Mucosa of stomach (tissue), 1 donor: ENCODE measurements around the gene GOLPH3L.
"Not testable (repeated sequence)": the region's sequence is repeated elsewhere in the genome, so short reads cannot be mapped to it uniquely, and the experiment has no call there.

Source experiments
- H3K27me3 ChIP-seq: one replicate; pipeline ENCODE4 v1.7.0; 2013; ENCODE audit warnings: mild to moderate bottlenecking, low read length; ENCODE audit not compliant: control insufficient read depth, insufficient read depth
- H3K36me3 ChIP-seq: one replicate; pipeline ENCODE4 v1.7.0; 2013; ENCODE audit warnings: low read length; ENCODE audit not compliant: control insufficient read depth, insufficient read depth
- H3K4me1 ChIP-seq: one replicate; pipeline ENCODE4 v1.7.0; 2013; ENCODE audit warnings: mild to moderate bottlenecking, low read length; ENCODE audit not compliant: control insufficient read depth, insufficient read depth
- H3K4me3 ChIP-seq: one replicate; pipeline ENCODE4 v1.7.0; 2013; ENCODE audit warnings: low read length
- H3K9ac ChIP-seq: one replicate; pipeline ENCODE4 v1.7.0; 2013; ENCODE audit warnings: mild to moderate bottlenecking, low read length, moderate library complexity
- H3K9me3 ChIP-seq: one replicate; pipeline ENCODE4 v1.7.0; 2013; ENCODE audit warnings: mild to moderate bottlenecking, low read length, moderate library complexity; ENCODE audit not compliant: control insufficient read depth
- donor health status: Pancreatic carcinoma.

GOLPH3L gene

GRCh38 chr1:150624134-150624533 is 72.8 kb downstream of the GOLPH3L start:
- not testable (repeated sequence) for H3K27me3 ChIP-seq, H3K9ac ChIP-seq, H3K4me3 ChIP-seq, H3K9me3 ChIP-seq, H3K36me3 ChIP-seq
- H3K4me1 ChIP-seq, result peaks cover 27% of the 10 kb centered on the region

GRCh38 chr1:150622303-150622975 is 74.5 kb downstream of the GOLPH3L start:
- Histone ChIP-seq H3K4me1 (peaks cover 17% of the 10 kb centered on the region), H3K9ac (no peak overlapping the region), H3K4me3 (no peak overlapping the region), H3K9me3 (no peaks in the 10 kb centered on the region), H3K27me3 (no peaks in the 10 kb centered on the region), H3K36me3 (peaks cover 10% of the 10 kb centered on the region)

GRCh38 chr1:150621497-150622302 is 75.3 kb downstream of the GOLPH3L start:
- peaks cover 16% of the 10 kb centered on the region for H3K4me1 ChIP-seq

DNA sequence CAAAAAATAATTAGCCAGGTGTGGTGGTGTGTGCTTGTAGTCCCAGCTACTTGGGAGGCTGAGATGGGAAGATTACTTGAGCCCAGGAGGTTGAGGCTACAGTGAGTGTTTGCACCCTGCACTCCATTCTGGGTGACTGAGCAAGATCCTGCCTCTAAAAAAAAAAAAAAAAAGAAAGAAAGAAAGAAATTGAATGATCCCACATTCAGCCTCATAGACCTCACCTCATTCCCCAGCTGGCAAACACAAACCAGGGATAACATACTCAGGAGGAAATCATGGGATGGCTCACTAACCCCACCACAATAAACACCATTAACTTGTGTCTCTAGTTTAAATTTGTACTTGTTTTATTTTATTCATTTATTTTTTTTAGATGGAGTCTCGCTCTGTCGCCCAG is 76.0 kb downstream of the GOLPH3L start:
- Histone ChIP-seq H3K4me1 (peaks cover 16% of the 10 kb centered on the region), H3K36me3 (peaks cover 10% of the 10 kb centered on the region), H3K4me3 (no peak overlapping the region), H3K9ac (no peak overlapping the region), H3K27me3 (no peaks in the 10 kb centered on the region), H3K9me3 (no peaks in the 10 kb centered on the region)

More at GRCh38 chr1:150621497-150622302, 75.3 kb downstream of the GOLPH3L start:
- Histone ChIP-seq H3K9me3 (no peaks in the 10 kb centered on the region), H3K36me3 (peaks cover 10% of the 10 kb centered on the region), H3K27me3 (no peaks in the 10 kb centered on the region), H3K9ac (no peak overlapping the region), H3K4me3 (no peak overlapping the region)

DNA sequence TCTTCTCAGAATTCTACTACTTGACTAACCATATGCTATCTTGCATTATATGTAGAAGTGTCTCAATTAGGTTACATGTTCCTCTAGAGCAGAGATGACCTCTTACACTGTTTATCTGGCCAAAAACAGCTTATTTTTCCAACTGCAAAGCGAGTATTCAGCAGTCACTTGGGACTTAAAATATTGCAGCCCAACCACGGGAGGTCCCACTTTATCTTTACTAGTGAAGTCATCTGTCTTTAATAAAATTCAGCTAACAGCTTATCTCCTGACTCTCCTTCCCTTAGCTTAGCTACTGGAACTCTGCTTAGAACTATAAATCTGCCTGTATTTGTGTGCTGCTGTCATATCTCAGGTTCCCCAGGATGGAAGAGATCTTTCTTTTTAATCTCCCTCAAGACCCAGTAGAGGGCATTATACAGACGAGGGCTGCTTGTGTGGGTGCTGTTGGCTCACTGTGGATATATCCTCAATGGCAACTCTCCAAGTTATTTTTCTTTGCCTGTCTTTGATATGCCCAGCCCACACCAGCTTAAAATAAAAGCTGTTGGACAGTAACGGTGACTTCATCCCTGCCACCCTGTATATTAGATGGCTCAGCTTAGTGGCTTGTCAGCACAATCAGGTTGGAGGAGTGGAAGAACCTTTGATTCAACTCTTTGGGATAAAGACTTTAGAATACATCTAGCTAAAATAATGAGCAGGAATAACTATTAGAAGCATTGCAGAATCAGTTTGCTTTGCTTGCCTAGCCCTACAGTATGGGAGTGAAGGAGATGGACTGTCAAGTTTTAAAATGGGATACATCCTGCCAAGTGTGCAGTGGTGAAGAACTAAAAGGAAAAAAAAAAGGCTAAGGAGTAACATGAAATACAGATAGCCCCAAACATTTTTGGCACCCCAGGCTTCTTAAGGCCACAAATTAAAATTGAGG is 77.1 kb downstream of the GOLPH3L start:
- peaks cover 10% of the 10 kb centered on the region for H3K36me3 ChIP-seq
- no peak overlapping the region for H3K9ac ChIP-seq
- H3K27me3 ChIP-seq, result no peaks in the 10 kb centered on the region
- no peaks in the 10 kb centered on the region for H3K9me3 ChIP-seq
- H3K4me3 ChIP-seq, result no peak overlapping the region
- peaks cover 16% of the 10 kb centered on the region for H3K4me1 ChIP-seq

DNA sequence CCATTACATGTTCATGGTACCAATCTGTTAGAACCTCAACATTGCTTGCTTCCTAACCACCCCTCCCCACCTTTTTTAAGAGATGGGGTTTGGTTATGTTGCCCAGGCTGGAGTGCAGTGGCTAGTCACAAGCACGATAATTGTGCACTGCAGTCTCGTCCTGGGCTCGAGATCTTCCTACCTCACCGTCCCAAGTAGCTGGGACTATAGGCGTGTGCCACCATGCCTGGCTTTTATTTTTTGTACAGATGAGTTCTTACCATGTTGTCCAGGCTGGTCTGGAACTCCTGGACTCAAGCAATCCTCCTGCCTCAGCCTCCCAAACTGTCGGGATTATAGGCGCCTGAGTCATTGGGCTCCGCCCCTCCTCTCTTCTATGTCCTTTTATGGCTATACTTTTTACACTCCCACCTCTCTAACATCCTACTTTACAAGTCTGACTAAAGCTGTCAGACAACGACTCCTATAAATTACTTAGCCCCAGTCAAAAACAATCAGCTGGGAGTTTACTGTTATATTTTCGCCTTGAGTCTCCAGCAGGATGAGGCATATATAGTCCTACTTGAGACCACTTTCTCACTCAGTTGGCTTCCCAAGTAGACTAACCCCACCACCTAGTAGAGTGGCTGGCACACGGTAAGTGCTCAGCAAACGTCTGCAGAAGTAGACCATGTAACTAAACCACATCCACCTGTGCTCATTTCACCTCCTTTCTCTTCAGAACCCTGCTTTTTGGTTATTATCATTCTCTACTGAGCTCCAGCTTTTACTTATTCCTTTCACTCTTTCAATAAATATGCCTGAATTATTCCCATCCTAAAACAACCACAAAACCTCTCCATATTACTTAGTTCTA is 81.4 kb downstream of the GOLPH3L start:
- Histone ChIP-seq H3K27me3 (no peaks in the 10 kb centered on the region), H3K4me3 (no peak overlapping the region), H3K4me1 (peaks cover 36% of the 10 kb centered on the region), H3K9ac (no peak overlapping the region), H3K9me3 (no peaks in the 10 kb centered on the region), H3K36me3 (peaks cover 2% of the 10 kb centered on the region)

GRCh38 chr1:150613061-150613920 is 83.7 kb downstream of the GOLPH3L start:
- H3K27me3 ChIP-seq, result no peaks in the 10 kb centered on the region
- no peak overlapping the region for H3K4me3 ChIP-seq
- no peak overlapping the region for H3K9ac ChIP-seq
- H3K4me1 ChIP-seq, result peaks cover 27% of the 10 kb centered on the region
- no peaks in the 10 kb centered on the region for H3K36me3 ChIP-seq
- H3K9me3 ChIP-seq, result no peaks in the 10 kb centered on the region

GRCh38 chr1:150612014-150612345 is 85.0 kb downstream of the GOLPH3L start:
- Histone ChIP-seq H3K9me3 (no peaks in the 10 kb centered on the region), H3K36me3 (no peaks in the 10 kb centered on the region), H3K9ac (peak overlapping the region; percentile 46), H3K4me1 (peaks cover 27% of the 10 kb centered on the region), H3K4me3 (no peak overlapping the region), H3K27me3 (no peaks in the 10 kb centered on the region)

DNA sequence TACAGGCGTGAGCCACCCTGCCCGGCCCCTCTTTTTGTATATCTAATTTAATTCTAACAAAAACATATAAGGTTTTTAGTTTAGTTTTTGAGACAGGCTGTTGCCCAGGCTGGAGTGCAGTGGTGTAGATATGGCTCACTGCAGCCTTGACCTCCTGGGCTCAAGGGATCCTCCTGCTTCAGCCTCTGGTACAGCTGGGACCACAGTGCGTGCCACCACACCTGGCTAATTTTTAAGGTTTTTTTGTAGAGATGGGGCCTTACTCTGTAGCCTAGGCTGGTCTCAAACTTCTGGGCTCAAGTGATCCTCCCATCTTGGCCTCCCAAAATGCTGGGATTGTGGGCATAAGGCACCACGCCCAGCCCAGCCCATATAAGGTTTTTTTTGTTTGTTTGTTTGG is 86.4 kb downstream of the GOLPH3L start:
- H3K9ac ChIP-seq, result no peak overlapping the region
- H3K9me3 ChIP-seq, result no peaks in the 10 kb centered on the region
- H3K4me3 ChIP-seq, result no peak overlapping the region
- no peaks in the 10 kb centered on the region for H3K36me3 ChIP-seq
- H3K27me3 ChIP-seq, result no peaks in the 10 kb centered on the region
- H3K4me1 ChIP-seq, result peaks cover 27% of the 10 kb centered on the region

GRCh38 chr1:150609732-150610131 is 87.2 kb downstream of the GOLPH3L start:
- Histone ChIP-seq H3K9ac (no peak overlapping the region), H3K36me3 (no peaks in the 10 kb centered on the region), H3K4me3 (no peak overlapping the region), H3K4me1 (peaks cover 30% of the 10 kb centered on the region), H3K27me3 (no peaks in the 10 kb centered on the region), H3K9me3 (no peaks in the 10 kb centered on the region)
